Uterus (tissue), 2 donors: Measurements from ENCODE around the gene GNAL.

ENCODE experiments used
- CTCF ChIP-seq, 4 experiments: fragments of 200-600 bp in 2 of 4; fragments of 450-650 bp in 2 of 4; sonication (generic) in 2 of 4; IDR thresholded peaks; one replicate each; pipeline ENCODE4 v1.5.1; 2016 to 2019; ENCODE audit warnings: antibody characterized with exemption in 4 of 4, mild to moderate bottlenecking in 2 of 4, moderate library complexity in 1 of 4
- POLR2A ChIP-seq, 2 donors: fragments of 450-650 bp; IDR thresholded peaks; one replicate each; pipeline ENCODE4 v1.6.1; 2016; ENCODE audit warnings: antibody characterized with exemption in 2 of 2, mild to moderate bottlenecking in 1 of 2, moderate library complexity in 1 of 2

GRCh38 chr18:11657152-11657551 is 31.9 kb upstream of the GNAL start:
- TF ChIP-seq CTCF (IDR thresholded peaks at IDR 0.05) (no peak), POLR2A (IDR thresholded peaks at IDR 0.05) (no peak)
